ENCODE measurements around the gene MITD1.
"Not testable (repeated sequence)": the region's sequence is repeated elsewhere in the genome, so short reads cannot be mapped to it uniquely, and the experiment has no call there.

The MITD1 gene

GRCh38 chr2:99154643-99155536 lies 26.0 kb downstream of the MITD1 start, which contains the start of the genes LIPT1 and TSGA10:
TSS of gene LIPT1 (plus strand) at chr2:99154967. CDS start at chr2:99161958, 6,991 bp downstream.
TSS of gene TSGA10 (minus strand) at chr2:99154942. CDS start at chr2:99109439, 45,503 bp downstream.
- DNase-seq = peak; percentile 100

GRCh38 chr2:99153921-99154604 lies 26.8 kb downstream of the MITD1 start:
- DNase-seq = peak; percentile 63

- no peak for DNase-seq
These were observed 28.5 kb downstream of the MITD1 start for GRCh38 chr2:99152199-99152895.

GRCh38 chr2:99150706-99151105 lies 30.2 kb downstream of the MITD1 start:
- no peak for DNase-seq

- DNase-seq = peak; percentile 100
These were observed 39.4 kb downstream of the MITD1 start, which contains the start of gene C2orf15 for GRCh38 chr2:99141110-99142108. TSS of gene C2orf15 (plus strand) at chr2:99141707. CDS start at chr2:99150559, 8,852 bp downstream.

- no peak for DNase-seq
These were observed 40.1 kb downstream of the MITD1 start for GRCh38 chr2:99140860-99141109.

GRCh38 chr2:99140056-99140859 lies 40.6 kb downstream of the MITD1 start:
- no peak for DNase-seq

GRCh38 chr2:99139003-99139402 lies 41.9 kb downstream of the MITD1 start:
- peak; percentile 51 for DNase-seq

GRCh38 chr2:99135044-99135556 lies 45.8 kb downstream of the MITD1 start:
- DNase-seq = not testable (repeated sequence)

- no peak for DNase-seq
These were observed 52.9 kb downstream of the MITD1 start for GRCh38 chr2:99127981-99128380.
